Measurements from ENCODE around the gene SMIM45.

The SMIM45 gene

DNA sequence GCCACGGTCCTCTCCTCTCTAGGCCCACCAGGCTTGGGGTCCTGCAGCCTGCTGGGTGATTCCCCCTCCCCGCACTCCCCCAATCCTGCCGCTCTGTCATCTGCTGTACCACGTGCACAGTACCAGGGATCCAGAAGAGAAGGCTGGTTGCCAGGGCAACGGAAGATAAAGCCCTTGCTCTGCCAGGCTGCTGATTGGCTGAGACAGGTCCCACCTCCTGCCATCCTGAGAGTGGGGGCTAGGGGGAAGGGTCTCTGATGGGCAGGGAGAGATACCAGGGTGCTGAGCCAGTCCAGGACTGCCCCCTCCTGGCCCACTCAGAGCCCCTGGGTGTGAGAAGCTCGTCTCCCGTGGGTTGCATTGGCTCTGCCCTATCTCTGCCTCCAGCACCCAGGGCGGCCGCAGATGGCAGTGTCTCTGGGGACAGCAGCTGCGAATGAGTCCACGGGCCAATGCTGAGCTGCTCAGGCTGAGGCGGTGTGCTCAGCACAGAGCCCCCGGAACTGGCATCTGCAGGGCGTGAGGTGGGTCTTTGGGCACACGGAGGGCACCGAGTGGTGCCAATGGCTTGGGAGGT lies at the start of gene SMIM45:
Gene SMIM45 (plus strand): TSS at position 253 of the 577 bp plus-strand sequence.
- DNase-seq (ENCODE audit: low spot score): no peak

DNA sequence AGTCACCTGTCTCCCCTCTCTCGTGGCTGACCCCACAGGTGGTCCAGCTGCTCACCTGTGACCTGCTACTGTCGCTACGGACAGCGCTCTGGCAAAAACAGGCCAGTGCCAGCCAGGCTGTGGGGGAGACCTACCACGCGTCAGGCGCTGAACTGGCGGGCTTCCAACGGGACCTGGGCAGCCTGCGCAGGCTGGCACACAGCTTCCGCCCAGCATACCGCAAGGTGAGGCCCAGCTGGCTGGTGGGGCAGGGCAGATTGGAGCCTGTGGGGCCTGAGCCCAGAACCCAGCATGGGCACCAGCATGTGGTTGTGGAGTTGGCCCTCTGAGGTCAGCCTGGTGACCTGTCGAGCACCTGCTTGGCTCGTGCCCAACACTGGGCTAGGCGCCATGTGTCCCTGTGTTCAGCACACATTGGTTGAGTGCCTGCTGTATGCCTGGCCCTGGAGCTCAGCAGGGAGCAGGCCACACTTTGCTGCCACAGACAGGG lies 49.0 kb upstream of the SMIM45 start:
- DNase-seq (ENCODE audit: low spot score): no peak

DNA sequence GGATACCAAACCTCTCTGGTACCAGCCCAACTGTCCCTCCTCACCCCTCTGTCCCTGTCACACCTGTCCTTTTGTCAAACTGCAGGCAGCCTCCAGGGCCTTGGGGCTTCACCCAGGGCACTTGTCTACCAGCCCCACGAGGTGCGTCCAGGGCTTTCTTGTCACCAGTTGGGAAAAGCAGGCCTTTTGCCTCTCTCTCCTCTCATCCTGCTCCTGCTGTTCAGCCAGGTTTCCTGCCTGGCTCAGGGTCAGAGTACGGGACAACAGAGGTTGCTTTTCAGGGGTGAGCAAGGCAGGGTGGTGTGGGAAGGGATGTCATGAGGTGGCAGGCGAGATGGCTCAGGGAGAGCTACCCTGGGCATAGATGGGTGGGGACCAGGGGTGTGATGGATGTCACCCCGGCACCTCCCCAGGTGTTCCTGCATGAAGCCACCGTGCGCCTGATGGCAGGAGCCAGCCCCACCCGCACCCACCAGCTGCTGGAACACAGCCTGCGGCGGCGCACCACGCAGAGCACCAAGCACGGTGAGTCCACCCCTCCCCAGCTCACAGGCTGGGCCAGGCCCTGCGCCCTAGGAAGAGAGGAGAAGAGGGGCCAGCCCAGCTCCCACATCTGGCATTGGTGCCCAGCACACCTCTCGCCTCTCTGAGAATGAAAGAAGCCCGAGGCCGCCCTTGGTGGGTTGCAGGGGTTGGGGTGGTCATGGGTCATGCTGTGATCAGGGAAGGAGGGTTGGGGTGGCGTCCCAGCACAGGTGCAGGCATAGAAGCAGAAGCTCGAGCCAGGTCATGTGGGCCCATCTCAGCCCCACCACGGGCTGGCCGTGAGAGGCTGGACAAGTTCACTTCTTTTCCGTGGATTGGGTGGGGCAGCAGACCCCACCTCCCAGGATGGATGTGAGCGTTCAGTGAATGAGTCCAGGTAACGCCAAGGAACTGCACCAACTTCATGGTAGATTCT lies 47.2 kb upstream of the SMIM45 start:
- no peak for DNase-seq (ENCODE audit: low spot score)

DNA sequence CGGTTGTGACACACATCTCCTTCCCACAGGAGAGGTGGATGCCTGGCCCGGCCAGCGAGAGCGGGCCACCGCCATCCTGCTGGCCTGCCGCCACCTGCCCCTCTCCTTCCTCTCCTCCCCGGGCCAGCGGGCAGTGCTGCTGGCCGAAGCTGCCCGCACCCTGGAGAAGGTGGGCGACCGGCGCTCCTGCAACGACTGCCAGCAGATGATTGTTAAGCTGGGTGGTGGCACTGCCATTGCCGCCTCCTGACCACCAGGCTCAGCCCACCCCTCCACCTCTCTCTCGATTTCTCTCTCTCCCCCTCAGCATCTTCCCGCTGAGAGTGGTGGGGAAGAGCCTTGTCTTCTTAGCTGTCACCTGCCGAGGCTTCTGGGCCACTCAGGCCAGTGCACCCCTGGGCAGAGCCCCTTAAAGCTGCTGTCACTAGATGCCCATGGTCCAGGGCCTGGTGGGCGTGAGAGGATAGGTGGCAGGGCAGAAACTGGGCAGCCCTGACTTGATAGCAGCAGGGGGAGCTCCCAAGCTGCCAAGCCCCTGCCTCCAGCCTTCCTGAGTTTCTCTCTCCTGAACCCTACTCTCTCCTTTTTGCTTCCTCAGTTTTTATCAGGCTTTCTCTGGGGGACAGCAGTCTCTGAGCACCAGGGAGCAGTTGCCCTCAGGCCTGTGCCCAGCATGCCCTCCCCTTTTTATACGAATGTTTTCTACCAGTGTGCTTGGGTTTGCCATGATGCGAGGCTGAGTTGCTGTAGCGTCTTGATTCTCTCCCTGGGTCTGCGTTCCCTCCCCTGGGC lies 46.3 kb upstream of the SMIM45 start:
- no peak for DNase-seq (ENCODE audit: low spot score)

DNA sequence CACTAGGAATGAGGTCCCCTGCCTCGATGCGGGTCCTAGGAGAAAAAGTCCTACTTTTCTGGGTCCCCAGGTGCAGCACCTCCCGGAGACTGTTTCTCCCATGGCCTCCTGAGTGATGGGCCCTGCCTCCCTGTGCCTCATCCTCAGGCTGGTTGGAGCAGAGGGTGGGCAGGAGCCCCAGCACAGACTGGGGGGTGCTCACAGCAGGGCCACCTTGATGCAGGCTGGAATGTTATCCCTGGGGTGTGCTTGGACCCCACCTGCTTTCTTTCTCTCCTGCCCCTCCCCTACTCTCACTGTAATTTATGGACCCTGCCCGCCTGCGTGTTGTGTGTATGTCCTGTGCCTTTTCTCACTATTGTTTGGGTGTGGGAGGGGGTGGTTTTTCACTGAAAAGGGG lies 45.1 kb upstream of the SMIM45 start:
- DNase-seq (ENCODE audit: low spot score): no peak

DNA sequence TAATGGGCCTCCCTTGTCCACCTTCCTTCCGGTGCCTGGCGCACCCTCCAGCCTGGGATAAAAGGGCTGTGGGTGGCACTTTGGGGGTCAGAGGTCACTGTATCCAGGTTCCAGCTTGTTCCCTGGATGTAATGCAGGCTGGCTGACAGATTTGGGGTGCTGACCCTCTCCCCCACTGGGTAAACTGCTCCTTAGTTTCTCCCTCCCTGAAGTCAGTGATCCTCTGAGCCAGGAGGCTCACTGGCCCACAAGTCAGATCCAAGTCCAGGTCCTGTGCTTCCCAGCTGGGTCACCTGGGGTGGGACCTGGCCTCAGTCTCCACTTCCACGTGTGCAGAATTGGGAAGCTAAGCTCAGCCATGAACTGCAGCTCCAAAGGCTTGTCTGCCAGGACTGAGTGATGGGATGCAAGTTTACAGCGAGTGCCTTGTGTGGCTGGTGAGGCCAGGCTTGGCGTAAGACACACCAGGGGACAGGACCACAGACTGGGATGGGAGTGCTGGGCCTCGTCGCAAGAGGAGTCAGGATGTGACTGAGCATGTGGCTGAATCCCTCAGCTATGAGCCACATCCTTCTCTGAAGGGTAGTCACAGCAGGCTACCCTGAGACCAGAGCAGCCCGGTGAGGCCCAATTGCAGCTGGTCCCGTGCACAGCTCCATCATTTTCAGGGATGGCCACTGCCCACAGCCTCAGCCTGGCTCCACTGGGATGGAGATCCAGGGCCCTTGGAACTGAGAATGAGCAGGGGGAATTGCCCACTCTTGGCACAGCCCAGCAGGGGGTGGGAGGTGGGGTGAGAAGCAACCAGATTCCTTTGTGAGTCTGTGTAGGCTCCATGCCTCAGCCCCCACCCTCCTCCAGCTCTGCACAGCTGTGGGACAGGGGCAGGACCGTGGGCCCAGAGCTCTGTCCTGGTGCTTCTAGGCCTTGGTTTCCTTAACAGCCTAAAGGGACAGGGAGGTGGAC lies 44.2 kb upstream of the SMIM45 start:
- DNase-seq (ENCODE audit: low spot score): no peak

DNA sequence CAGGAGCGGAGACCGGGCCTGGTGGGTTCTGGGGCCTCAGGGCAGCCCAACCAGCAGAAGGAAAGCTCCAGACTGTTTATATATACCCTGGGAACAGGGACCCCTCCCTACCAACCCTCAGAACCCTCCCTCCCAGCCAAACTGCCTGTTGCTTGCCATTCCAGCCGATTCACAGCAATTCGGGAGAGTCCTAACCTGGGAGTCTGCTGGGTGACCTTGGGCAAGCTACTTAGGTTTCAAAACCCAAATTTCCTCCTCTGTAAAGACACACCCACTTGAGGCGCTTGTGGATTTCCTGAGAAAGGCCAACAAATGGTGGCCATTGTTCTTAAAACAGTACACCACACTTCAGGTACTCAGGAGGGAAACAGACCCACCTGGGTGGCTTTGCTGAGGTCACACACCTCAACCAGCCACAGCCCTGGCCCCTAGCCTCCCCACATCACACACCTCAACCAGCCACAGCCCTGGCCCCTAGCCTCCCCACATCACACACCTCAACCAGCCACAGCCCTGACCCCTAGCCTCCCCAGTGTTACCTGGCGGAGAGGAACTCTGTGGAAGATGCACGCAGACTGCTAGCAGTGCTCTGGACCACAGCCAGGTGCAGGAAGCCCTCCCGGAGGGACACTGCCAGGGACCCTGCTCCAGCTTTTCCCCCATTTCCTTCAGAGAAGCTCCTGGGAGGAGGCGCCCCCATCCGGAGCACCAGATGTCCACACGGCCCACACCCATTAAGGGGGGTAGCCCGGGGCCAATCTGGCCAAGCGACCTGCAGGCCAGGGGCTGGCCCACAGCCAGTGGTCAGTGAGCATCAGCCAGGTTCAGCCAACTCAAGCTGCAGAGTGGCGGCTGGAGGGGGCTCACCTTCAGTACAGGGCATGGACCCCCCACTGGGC lies 43.3 kb upstream of the SMIM45 start:
- DNase-seq (ENCODE audit: low spot score): no peak

DNA sequence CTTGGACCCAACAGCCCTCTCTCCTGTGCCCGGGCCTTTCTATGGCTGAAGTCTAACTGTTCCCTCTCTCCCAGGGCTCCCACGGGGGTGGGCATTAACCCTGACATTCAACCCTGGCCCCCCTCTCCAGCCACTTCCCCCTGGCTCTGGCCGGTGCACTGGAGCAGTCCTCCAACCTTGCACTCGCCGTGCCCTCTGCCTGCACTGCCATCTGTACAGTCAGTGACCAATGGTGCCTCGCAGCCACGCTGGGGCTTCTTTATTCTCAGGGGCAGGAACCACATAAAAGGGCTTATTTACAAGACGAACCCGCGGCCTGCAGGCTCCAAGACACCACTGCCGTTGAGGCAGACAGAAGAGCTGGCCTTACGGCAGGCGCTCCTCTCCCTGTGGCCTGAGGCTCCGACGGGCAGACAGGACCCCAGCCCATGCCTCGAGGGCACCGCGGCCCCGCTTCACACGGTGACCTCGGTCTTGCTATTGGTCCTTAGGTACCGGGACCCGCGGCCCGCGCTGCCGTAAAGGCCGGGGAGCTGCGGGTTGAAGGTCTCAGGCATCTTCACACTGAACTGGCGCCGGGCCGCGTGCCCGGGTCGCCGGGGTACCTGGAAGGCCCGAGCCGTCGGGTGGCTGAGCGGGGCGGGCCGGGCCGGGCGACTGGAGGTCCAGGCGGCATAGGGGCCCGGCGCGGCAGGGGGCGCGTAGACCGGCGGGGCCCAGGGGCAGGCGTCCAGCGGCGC lies 42.5 kb upstream of the SMIM45 start:
- no peak for DNase-seq (ENCODE audit: low spot score)

DNA sequence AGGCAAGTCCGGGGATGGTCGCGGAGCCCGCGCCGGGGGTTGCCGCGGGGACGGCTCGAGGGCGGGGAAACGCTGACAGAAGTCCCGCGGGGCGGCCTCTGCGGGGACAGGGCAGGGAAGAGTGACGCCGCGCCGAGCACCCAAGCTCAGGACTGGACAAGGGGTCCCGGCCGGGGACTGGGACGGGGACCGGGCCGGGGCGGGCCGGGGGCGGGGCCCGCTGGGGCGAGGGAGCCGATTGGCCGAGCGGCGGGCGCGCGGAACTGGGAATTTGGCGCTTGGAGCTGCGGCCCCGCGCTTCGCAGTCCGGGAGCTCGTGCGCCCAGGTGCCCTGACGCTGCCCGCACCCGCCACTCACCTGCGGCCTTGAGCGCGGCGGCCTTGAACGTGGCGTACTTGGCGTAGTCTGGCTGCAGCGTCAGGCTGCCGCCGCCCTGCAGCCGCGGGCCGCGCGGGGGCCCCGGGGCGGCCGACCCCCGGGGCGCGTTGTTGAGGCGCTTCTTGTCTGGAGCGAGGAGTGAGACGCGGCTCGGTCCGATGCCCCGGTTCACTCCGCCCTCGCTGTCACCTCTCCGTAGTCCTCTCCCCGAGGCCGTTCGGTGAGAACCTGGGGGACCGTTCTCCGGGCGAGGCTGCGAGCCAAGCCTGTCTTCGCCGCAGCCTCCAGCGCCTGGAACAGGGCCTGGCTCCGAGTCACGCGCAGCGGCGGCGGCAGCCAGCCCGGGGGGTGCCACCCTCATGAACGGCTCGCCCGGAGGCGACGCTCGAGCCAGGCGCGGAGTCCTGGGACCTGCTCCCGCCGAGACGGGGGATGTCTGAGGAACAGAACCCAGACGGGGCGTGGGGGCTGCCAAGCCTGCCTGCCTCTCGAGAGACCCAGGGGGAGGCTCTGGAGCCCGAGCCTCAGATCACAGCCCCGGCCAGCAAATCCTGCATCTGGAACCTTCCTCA lies 41.6 kb upstream of the SMIM45 start:
- no peak for DNase-seq (ENCODE audit: low spot score)

DNA sequence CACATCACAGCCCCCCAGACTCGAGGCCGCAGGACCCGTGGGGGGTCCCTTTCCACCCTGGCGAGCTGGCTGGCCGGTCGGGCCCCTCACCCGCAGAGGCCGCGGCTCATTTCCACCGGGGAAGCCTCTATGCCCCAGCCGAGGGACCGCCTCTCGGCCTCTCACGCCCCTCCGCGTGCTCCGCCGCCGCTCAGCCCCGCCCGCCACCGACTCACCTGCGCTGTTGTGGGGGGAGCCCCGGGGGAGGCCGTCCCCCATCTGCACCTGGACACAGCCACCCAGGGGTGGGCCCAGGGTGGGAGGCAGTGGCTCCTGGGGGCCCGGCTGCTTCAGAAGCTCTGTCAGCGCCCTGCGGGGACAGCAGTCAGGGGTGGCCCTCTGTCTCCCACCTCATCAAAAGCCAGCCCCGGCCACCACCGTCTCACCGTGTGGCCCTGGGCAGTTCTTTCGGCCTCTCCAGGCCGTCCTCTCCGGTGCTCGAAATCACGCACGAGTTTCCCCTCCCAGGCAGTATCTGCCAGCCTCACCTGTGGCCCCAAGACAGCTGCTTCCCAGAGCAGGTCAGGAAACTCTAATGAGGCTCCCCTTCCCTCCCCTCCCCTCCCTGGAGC lies 40.8 kb upstream of the SMIM45 start:
- DNase-seq (ENCODE audit: low spot score): no peak

DNA sequence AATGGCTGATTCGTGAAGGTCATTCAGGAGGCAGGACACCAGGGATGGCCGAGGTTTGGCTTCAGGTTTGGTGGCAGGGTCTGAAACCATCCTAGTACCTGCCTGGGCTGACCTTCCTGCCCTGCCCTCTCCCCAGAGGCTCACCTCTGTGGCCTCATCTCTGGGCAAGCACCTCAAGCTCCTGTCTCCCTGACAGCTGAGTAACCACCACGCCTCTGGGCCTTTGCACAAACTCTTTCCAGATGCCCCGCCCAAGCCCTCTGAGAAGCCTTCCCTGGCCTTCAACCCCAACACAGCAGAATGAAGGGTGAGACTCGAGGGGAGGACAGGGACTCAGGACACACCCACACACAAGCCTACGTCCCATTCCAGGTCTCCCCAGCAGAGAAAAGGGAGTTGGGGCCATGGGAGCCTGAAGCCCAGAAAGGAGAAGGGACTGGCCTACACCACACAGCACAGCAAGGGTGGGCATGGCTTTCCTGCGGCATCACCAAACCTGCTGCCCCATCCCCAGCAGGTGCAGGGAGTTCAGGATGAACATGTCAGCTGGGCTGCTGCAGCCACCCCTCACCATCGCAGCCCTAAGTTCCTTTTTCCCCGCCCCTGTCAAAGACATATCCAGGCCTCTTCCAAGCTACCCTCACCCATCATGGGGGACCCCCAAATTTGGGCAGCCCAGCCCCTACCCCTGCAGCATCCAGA lies 39.5 kb upstream of the SMIM45 start:
- no peak for DNase-seq (ENCODE audit: low spot score)

DNA sequence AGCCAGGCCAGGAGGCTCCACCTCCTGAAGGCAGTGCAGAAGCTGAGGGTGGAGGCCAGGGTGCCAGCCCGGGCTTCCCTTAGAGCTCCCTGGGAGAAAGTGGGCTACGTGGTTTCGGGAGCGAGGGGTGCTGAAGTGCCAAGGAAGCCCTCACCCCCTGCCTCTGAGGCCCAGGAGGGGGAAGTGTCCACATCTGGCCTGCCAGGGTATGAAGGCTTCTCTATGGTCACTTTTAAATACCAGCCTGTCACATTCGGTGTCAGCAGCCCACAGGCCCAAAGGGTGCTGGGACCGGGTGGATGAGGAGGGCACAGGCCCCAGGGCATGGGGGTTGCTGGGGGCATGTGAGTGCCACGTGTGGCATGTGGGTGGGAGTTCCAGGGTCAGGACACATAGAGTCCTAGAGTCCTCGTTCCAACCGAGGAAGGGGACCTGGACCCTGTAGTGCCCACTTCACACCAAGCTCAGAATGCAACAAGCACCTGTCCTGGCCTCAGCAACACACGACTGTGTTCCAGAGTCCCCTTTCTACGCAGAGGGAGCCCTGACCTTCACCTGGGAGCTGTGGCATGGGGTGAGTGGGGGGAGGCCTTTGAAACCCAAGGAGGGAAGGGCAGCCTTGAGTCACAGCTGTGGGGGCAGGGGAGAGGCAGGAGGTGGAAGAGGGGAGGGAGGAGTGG lies 38.8 kb upstream of the SMIM45 start:
- DNase-seq (ENCODE audit: low spot score): no peak

DNA sequence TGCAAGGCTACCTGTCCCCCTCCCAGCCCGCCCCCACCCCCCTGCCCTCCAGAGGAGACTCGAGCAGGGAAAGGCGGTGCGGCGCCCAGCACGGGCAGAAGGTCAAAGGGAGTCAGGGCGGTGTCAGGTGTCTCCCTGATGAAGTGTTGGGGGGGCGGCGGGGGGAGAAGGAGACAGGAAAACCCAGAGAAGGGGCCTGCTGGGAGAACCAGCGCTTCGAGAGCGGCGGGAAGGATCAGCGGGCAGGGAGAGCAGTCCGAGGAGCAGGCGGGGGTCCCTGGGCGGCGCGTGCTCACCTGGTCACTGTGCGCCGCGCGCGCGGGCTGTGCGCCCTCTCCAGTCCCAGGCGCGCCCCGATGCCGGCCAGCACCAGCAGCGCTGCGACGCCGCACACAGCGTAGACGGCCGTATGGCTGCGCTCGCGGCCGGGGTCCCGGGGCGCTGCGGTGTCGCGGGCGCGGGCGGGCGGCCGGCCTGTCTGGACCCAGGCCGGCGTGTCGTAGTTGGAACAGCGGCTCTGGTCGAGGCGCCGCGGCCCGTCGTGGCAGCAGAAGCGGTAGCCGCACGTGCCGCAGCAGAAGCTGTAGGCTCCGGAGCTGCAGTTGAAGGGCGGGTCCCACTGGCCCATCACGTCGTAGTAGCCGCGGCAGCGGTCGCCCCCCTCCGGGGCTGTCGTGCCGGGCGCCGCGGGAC lies 38.0 kb upstream of the SMIM45 start:
- no peak for DNase-seq (ENCODE audit: low spot score)

DNA sequence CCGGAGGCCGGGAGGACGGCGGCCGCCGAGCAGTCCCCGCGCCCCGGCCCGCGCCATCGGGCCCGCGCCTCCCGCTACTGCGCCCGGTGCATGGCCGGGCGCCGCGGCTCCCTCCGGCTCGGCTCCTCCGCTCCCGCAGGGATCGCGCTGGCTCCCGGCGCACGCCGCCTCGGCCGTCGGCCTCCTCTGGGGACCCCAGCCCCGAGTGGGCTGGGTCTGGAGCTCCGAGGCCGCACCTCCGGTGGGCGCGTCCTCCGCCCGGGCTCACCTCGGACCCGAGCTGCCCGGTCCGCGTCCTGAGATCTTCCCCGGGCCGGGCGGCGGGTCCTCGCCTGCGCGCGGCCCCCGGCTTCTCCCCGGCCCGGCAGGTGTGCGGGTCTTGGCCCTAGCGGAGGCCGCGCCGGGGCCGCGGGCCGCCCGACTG lies 37.3 kb upstream of the SMIM45 start:
- DNase-seq (ENCODE audit: low spot score): no peak

DNA sequence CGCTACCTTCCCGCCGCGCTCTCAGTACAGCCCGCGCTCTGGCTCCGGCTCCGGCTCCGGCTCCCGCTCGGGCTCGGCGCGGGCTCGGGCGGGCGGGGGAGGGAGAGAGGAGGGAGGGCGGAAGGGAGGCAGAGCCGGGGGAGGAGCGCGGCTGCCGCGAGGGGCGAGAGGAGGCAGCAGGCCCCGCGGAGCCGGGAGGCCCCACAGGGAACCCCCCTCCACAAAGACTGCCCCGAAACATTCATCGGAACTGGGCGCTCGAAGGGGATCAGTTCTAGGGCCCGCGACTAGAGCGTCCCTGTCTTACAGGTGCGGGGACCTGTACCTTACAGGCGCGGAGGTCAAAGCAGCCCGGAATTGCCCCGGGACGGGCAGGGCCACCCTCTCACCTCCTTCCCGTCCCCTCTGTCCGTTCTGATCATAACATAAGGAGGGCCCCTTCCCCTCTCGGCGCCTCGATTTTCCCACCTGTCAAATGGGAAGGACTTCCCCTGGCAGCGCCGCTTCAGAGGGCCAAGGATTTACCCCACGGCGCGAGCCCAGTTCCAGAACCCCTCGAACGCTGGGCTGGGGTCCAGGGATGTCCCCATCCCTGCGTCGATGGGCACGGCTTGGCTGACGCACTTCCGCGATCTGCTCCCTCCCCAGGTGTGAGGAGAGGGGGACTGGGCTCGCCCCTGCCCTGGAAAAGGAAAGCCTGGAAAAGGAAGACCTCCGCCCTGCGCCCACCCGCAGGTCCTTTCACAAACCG lies 36.7 kb upstream of the SMIM45 start, which contains the start of gene SHISA8:
Gene SHISA8 (minus strand): TSS at position 40 of the 751 bp plus-strand sequence. CDS start 407 bp downstream, outside the sequence.
- DNase-seq (ENCODE audit: low spot score): no peak
